Type B pancreatic cell (in vitro differentiated cells): ENCODE results near the gene EPHB1. TPM values are rescaled to one million over a fixed set of nuclear protein-coding genes. Genes with fewer than 3 reads are reported as not detected.

Source experiments
- DNase-seq: peaks from one replicate; pipeline ENCODE4 v3.0.0; 2021; ENCODE audit warnings: mixed read lengths; ENCODE audit not compliant: unreplicated experiment; ENCODE audit errors: extremely low spot score
- H3K27ac Mint-ChIP-seq: 2 replicates; pipeline ENCODE4 v1.8.0; 2021; ENCODE audit warnings: mild to moderate bottlenecking, mixed read lengths
- H3K27me3 Mint-ChIP-seq: 2 replicates; pipeline ENCODE4 v1.8.0; 2021; ENCODE audit warnings: mixed read lengths
- H3K36me3 Mint-ChIP-seq: 2 replicates; pipeline ENCODE4 v1.8.0; 2021; ENCODE audit warnings: mixed read lengths
- H3K4me1 Mint-ChIP-seq: one replicate; pipeline ENCODE4 v1.8.0; 2021; ENCODE audit warnings: mixed read lengths; ENCODE audit not compliant: unreplicated experiment
- H3K4me3 Mint-ChIP-seq: 2 replicates; pipeline ENCODE4 v1.8.0; 2021; ENCODE audit warnings: mild to moderate bottlenecking, mixed read lengths
- H3K9me3 Mint-ChIP-seq: 2 replicates; pipeline ENCODE4 v1.8.0; 2021; ENCODE audit warnings: mixed read lengths
- CTCF ChIP-seq: fragments of 200-600 bp; sonication (generic); conservative IDR thresholded peaks from 2 replicates; pipeline ENCODE4 v1.5.0; 2021; ENCODE audit warnings: antibody characterized with exemption, mild to moderate bottlenecking
- total RNA-seq: library from RNA; stranded (reverse); gene quantifications from 2 replicates; pipeline ENCODE4 v1.2.1, GENCODE V29; 2021; ENCODE audit warnings: low replicate concordance

EPHB1 gene
- total RNA-seq, 1 donor from 2014 or later, result 9.1 TPM

GRCh38 chr3:134922101-134922500, 127.0 kb downstream of the EPHB1 start:
- no peak overlapping the region for H3K27ac Mint-ChIP-seq
- no peaks in the 10 kb centered on the region for H3K9me3 Mint-ChIP-seq
- TF ChIP-seq CTCF, result no peak
- H3K4me1 Mint-ChIP-seq, result no peaks in the 10 kb centered on the region
- H3K36me3 Mint-ChIP-seq, result no peaks in the 10 kb centered on the region
- H3K4me3 Mint-ChIP-seq, result no peak overlapping the region
- peaks cover 73% of the 10 kb centered on the region for H3K27me3 Mint-ChIP-seq
- no peak for DNase-seq

GRCh38 chr3:134922866-134923265, 127.8 kb downstream of the EPHB1 start:
- no peaks in the 10 kb centered on the region for H3K9me3 Mint-ChIP-seq
- DNase-seq, result no peak
- peaks cover 74% of the 10 kb centered on the region for H3K27me3 Mint-ChIP-seq
- TF ChIP-seq CTCF, result no peak
- no peak overlapping the region for H3K27ac Mint-ChIP-seq
- no peaks in the 10 kb centered on the region for H3K4me1 Mint-ChIP-seq
- no peaks in the 10 kb centered on the region for H3K36me3 Mint-ChIP-seq
- H3K4me3 Mint-ChIP-seq, result no peak overlapping the region

GRCh38 chr3:134923286-134923685, 128.2 kb downstream of the EPHB1 start:
- Mint-ChIP-seq H3K36me3 (no peaks in the 10 kb centered on the region), H3K27ac (no peak overlapping the region), H3K4me1 (no peaks in the 10 kb centered on the region), H3K9me3 (no peaks in the 10 kb centered on the region), H3K4me3 (no peak overlapping the region), H3K27me3 (peaks cover 74% of the 10 kb centered on the region)
- no peak for TF ChIP-seq CTCF
- DNase-seq, result no peak

GRCh38 chr3:134927599-134927998, 132.5 kb downstream of the EPHB1 start:
- Mint-ChIP-seq H3K4me3 (no peak overlapping the region), H3K9me3 (no peaks in the 10 kb centered on the region), H3K36me3 (no peaks in the 10 kb centered on the region), H3K27ac (no peak overlapping the region), H3K4me1 (no peaks in the 10 kb centered on the region), H3K27me3 (peaks cover 83% of the 10 kb centered on the region)
- no peak for TF ChIP-seq CTCF
- no peak for DNase-seq

- no peak for DNase-seq
- peaks cover 83% of the 10 kb centered on the region for H3K27me3 Mint-ChIP-seq
- TF ChIP-seq CTCF, result no peak
- no peak overlapping the region for H3K27ac Mint-ChIP-seq
- no peak overlapping the region for H3K4me3 Mint-ChIP-seq
- H3K4me1 Mint-ChIP-seq, result no peaks in the 10 kb centered on the region
- H3K9me3 Mint-ChIP-seq, result no peaks in the 10 kb centered on the region
- H3K36me3 Mint-ChIP-seq, result no peaks in the 10 kb centered on the region
Measured at GRCh38 chr3:134928392-134928791, 133.3 kb downstream of the EPHB1 start.

GRCh38 chr3:134928819-134929218, 133.8 kb downstream of the EPHB1 start:
- no peak for DNase-seq
- no peak for TF ChIP-seq CTCF
- Mint-ChIP-seq H3K27ac (no peak overlapping the region), H3K4me1 (peaks cover under 1% of the 10 kb centered on the region), H3K36me3 (no peaks in the 10 kb centered on the region), H3K9me3 (no peaks in the 10 kb centered on the region), H3K27me3 (peaks cover 84% of the 10 kb centered on the region), H3K4me3 (no peak overlapping the region)
